ENCODE results near the gene HBG1.

Gene HBG1

GRCh38 chr11:5290106-5290505, 40.4 kb upstream of the HBG1 start:
- Histone ChIP-seq H3K27ac (no peak overlapping the region), H3K9me3 (no peaks in the 10 kb centered on the region), H3K4me1 (ENCODE audit: control insufficient read depth in 1 of 2, insufficient read depth in 1 of 2, low read depth in 1 of 2, low read length in 1 of 2) (no peaks in the 10 kb centered on the region), H3K27me3 (no peaks in the 10 kb centered on the region), H3K4me3 (ENCODE audit: low read depth in 1 of 2, low read length in 1 of 2) (no peak overlapping the region), H3K36me3 (no peaks in the 10 kb centered on the region)
- no peak for TF ChIP-seq CTCF (IDR thresholded peaks at IDR 0.05)

DNA sequence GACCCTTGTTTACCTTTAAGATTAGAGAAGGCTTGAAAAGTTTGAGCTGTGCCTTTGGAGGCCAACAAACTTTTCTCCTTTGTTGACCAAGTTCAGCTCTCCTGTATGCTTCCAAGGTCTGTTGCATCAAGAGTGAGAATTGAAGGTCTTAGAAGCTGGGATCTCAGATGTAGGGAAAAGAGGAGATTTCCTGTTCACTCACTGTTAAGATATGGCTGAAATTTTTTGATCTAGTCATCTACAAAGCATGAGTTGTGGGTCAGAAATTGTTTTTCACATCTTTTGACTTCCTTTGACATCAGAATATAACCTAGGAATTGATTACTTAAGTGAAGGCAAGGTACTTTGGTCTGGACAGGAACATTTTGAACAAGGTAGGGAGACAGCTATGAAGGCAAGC, 40.0 kb upstream of the HBG1 start:
- no peaks in the 10 kb centered on the region for H3K4me1 ChIP-seq (ENCODE audit: control insufficient read depth in 1 of 2, insufficient read depth in 1 of 2, low read depth in 1 of 2, low read length in 1 of 2)
- no peaks in the 10 kb centered on the region for H3K9me3 ChIP-seq
- no peak for TF ChIP-seq CTCF (IDR thresholded peaks at IDR 0.05)
- H3K27me3 ChIP-seq: no peaks in the 10 kb centered on the region
- H3K27ac ChIP-seq: no peak overlapping the region
- no peak overlapping the region for H3K4me3 ChIP-seq (ENCODE audit: low read depth in 1 of 2, low read length in 1 of 2)
- H3K36me3 ChIP-seq: no peaks in the 10 kb centered on the region

DNA sequence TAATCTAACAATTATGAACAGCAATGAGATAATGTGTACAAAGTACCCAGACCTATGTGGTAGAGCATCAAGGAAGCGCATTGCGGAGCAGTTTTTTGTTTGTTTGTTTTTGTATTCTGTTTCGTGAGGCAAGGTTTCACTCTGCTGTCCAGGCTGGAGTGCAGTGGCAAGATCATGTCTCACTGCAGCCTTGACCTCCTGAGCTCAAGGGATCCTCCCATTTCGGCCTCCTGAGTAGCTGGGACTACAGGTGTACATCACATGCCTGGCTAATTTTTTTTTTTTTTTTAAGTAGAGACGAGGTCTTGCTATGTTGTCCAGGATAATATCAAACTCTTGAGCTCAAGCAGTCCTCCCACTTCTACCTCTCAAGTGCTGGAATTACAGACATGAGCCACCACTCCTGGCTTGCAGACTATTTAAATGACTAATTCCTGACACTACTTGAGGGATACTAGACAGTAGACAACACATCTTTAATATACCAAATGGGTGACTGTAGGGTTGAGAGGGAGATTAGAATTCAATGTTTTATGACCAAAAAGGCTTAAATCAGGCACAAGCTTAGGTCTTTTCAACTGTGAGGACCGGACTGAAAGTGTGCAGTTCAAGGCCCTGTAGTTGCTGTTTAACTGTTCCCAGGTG, 39.4 kb upstream of the HBG1 start:
- no peak overlapping the region for H3K4me3 ChIP-seq (ENCODE audit: low read depth in 1 of 2, low read length in 1 of 2)
- no peaks in the 10 kb centered on the region for H3K36me3 ChIP-seq
- no peak for TF ChIP-seq CTCF (IDR thresholded peaks at IDR 0.05)
- H3K27me3 ChIP-seq: no peaks in the 10 kb centered on the region
- H3K9me3 ChIP-seq: no peaks in the 10 kb centered on the region
- H3K27ac ChIP-seq: no peak overlapping the region
- no peaks in the 10 kb centered on the region for H3K4me1 ChIP-seq (ENCODE audit: control insufficient read depth in 1 of 2, insufficient read depth in 1 of 2, low read depth in 1 of 2, low read length in 1 of 2)

- no peaks in the 10 kb centered on the region for H3K9me3 ChIP-seq
- no peaks in the 10 kb centered on the region for H3K27me3 ChIP-seq
- TF ChIP-seq CTCF (IDR thresholded peaks at IDR 0.05): no peak
- no peak overlapping the region for H3K4me3 ChIP-seq (ENCODE audit: low read depth in 1 of 2, low read length in 1 of 2)
- no peaks in the 10 kb centered on the region for H3K4me1 ChIP-seq (ENCODE audit: control insufficient read depth in 1 of 2, insufficient read depth in 1 of 2, low read depth in 1 of 2, low read length in 1 of 2)
- no peaks in the 10 kb centered on the region for H3K36me3 ChIP-seq
- H3K27ac ChIP-seq: no peak overlapping the region
These were observed 38.6 kb upstream of the HBG1 start for GRCh38 chr11:5288108-5288905.

DNA sequence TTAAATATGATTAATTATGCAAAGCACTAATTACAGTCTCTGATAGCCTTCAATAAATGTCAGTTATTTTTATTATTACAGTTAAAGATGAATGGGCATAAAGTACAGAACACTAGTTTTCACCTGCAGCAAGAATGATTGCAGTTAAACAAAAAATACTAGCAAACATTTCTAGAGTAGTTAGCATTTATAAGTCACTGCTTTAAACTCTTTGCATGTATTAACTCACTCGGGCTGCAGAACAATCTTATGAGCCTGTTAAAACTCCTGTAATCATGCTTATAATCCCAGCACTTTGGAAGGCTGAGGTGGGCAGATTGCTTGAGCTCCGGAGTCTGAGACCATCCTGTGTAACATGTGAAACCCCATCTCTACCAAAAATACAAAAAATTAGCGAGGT, 37.2 kb upstream of the HBG1 start:
- H3K4me1 ChIP-seq (ENCODE audit: control insufficient read depth in 1 of 2, insufficient read depth in 1 of 2, low read depth in 1 of 2, low read length in 1 of 2): no peaks in the 10 kb centered on the region
- H3K27me3 ChIP-seq: no peaks in the 10 kb centered on the region
- no peak overlapping the region for H3K27ac ChIP-seq

More for the DNA sequence above, 37.2 kb upstream of the HBG1 start:
- no peak for TF ChIP-seq CTCF (IDR thresholded peaks at IDR 0.05)
- H3K4me3 ChIP-seq (ENCODE audit: low read depth in 1 of 2, low read length in 1 of 2): no peak overlapping the region
- H3K9me3 ChIP-seq: no peaks in the 10 kb centered on the region
- H3K36me3 ChIP-seq: no peaks in the 10 kb centered on the region

Measured in neutrophil (primary cell).